NCI-H1694 treated with DMSO at 0.1 percent for 48 hours (cell line): ENCODE measurements around the gene PSMB3.
A peak's percentile ranks its signal among the peaks of the same experiment; 100 is the strongest.

Experiments
- DNase-seq: peaks from one replicate; lab custom pipeline; 2025; lab: John Stamatoyannopoulos, UW

The PSMB3 gene

DNA sequence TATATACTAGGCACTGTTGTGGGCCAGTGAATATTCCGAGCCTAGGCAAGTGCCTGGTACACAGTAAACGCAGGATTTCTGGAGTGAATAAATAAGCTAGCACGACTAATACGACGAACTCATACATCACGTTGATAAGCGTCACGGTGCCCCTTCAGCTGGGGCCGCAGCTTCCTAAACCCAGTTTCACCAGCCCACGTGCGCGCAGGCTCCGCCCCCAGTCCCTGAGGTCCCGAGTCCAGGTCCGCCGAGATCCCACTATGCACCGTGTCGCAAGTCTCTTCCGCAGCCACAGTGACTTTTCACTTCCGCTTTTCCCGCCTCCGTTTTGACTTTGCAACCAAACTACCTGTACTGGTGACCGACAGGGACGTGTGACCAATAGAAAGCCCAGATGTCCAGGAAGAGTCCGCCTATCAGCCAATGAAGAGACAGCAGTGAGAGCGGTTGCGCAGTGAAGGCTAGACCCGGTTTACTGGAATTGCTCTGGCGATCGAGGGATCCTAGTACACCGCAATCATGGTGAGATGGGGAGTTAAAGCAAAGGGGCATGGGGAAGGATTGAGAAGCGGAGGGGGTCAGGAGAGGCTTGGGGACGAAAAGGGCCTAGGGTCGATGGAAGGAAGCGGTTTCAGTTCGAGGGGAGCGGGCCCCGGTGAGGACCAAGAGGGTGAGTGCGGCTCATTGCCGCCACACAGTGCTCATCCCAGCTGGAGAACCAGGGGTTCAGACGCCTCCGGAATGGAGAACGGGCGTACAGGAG, at the start of gene PSMB3:
Gene PSMB3 (plus strand): TSS at position 434 of the 763 bp plus-strand sequence. CDS start 86 bp downstream, at position 520.
- DNase-seq, result peak; percentile 100

DNA sequence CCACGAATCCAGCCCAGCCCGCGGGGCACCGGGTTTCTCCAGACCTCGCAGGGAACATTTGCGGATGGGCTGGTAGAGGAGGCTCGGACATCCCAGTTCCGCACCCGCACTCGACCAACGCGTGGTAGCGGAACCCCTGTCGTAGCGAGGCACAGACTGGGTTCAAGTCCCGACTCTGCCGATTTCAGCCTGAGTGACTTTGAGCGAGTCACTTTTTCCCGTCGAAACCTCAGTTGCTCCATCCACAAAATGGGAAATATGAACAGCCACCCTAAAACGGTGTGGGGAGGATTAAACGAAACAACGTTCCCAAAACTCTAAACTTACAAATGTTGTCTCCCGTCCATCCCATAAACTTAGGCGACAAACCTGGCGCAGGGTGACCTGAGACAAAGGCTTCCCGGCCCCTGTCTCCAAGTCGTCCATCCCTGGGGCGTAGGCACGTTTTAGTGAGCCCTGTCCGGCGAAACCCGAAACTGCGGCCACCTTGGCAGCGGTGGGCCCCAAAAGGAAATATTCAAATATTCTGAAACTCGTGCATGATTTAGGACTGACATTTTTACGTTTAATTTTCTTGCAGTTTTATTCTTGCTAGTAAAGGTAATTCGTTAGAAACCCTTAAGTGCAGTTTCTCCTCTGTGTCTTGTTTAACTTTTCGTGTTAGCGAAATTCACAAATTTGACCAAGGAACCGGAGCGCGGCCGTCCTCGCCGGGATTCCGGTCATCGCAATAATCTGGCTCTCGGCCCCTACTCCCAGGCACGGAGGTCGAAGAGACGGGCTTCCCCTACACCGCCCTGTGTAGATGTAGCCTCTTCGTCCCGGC, 49.4 kb upstream of the PSMB3 start:
- peak; percentile 25 for DNase-seq

- peak; percentile 23 for DNase-seq
Measured at GRCh38 chr17:38703742-38704605, 48.6 kb upstream of the PSMB3 start.

DNA sequence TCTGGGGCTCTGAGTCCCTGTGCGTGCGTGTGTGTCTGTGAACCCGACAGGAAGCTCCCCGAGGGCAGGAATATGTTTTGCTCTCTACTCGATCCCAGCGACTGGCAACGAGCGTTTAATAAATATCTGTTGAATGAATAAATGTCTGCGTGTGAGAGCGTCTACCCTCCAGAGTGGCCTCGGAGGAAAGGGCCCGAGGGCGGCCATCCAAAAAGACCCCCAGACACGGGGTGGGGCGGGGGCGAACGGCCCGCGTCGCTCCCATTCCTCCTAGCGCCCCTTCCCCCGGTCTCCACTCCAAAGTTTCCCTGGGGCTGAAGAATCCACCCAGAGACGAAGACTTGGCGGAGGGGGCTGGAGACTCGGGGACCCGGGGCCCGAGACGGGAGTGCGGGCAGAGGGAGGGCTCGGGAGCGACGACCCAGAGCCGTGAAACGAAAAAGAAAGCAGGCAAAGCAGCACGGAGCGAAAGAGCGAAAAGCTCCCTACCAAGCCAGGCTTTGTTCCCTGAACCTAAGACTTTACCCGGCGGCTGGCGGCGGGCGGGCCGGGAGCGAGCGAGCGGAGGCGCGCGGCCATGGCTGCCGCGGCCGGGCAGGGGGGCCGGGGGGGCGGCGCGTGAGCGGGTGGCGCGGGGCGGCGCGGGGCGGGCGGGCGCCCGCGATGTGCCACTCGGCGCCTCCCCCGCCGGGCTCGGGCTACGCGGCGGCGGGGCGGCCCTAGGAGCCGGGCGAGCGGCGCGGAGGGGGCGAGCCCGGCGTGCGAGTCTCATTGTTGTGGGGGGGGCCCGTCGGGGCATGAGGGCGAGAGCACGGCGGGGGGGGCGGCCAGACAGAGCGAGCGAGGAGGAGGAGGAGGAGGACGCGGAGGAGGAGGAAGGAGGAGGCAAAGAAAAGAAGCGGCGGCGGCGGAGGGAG, 47.7 kb upstream of the PSMB3 start, which contains the start of gene MLLT6:
Gene MLLT6 (plus strand): TSS at position 668 of the 917 bp plus-strand sequence. CDS start 360 bp downstream, outside the sequence.
- peak; percentile 75 for DNase-seq

- DNase-seq, result no peak
Measured at GRCh38 chr17:38705523-38705802, 47.1 kb upstream of the PSMB3 start.

DNA sequence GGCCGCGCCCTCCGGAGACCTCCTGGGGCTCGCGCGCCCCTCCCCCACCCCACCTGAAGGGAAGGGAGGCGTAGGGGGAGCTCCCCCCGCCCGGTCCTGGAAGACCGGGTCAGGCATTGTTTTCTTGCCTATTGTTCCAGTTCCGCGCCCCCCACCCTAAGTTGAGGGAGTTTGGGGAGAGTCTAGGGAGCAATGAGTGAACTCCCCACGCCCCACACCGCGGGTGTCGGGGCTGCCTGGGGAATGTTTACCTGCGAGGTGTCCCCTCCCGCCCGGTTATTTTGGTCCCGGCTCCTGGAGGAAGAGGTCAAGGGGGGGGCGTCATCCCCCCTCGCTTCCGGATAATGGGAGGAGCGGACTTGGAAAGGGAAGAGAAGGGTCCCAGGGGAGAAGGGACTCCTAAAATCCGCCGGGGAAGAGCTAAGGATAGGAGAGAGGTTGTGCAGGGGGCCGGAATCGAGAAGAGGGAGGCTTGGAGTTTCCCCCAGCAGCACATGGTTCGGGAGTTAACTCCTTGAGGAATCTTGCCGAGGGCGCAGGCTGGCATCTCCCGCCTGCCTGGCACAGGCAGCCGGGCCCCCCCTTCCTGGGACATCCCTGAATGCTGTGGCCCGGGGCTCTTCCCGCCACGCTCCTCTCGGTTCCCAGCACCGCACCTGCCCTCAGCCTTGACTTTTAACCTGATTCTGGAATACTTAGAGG, 46.6 kb upstream of the PSMB3 start:
- no peak for DNase-seq

DNA sequence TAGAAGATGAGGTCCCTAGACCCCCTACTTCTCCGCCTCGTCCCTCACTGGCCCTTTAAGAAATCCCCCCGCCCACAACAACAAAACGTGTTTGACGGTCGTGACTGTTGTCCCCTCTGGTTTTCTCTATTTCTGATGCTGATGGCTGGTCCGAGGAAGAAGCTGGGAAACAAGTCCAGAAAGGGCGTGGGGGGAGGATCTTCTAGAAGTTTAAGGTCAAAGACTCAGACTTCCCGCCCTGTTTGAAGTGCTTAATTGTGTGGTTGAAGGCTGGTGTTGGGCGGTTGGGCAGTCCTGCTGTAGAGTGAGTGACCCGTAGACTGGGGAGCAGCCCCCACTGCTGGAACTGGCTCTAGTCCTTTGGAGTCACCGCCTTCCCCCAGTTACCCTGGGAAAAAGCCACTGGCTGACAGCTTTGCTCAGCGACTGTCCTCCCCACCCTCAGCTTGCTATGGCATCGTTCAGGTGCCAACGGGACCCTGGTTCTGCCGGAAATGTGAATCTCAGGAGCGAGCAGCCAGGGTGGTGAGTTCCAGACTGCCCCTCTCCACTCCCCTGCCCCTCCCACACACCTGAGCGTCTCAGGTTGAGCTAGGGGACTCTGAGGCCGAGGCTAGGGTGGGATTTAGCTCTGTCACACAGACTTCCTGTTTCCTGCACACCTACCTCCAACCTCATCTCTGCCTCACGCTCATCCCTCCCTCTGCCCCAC, 45.9 kb upstream of the PSMB3 start:
- no peak for DNase-seq

DNA sequence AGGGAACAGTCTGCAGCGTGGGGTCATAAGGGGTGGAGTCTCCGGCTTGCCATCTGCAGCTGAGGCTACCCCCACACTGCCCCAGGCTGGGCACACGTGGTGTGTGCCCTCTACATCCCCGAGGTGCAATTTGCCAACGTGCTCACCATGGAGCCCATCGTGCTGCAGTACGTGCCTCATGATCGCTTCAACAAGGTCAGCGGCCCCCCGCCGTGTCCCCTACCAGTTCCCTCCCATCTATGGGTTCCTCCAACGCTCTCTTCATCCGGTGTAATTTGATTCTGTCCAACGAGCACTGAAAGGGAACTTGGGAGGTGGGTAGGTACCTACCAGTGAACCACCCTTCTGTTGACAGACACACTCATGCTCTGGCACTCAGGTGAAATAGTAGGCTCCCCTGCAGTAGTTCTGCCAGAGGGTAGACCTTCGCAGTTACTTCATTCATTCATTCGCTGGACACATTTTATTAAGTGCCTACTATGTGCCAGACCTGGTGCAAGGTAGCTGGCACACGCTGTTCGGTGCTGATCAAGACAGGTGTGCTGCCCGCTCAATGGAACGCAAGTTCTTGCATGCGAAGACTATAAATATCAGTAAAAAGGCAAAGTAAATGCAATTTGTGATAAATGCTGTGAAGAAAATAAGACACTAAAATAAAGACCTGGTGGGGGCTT, 44.7 kb upstream of the PSMB3 start:
- DNase-seq, result no peak

DNA sequence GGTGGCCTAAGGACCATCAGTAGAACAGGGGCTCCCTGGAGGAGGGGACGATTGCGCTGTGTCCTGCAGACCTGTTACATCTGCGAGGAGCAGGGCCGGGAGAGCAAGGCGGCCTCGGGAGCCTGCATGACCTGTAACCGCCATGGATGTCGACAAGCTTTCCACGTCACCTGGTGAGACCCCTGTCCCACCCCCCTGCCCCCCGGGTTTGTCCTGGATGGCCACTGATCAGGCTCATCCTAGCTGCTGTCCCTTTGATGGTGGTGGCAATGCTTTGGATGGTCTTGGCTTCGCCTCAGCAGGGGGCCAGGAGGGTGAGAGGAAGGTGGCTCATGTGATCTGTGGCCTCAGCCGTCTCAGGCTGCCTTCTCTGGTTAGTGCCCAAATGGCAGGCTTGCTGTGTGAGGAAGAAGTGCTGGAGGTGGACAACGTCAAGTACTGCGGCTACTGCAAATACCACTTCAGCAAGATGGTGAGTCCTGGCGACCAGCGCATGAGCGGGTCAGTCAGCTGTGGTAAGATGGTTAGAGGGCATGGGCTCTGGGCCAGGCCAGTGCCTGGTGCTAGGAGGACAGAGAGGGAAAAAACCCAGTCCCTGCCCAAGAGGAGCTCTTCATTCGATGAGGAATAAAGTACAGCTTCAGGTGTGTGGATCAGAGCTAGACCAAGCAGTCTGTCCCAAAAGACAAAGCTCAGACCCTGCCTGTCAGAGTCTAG, 43.3 kb upstream of the PSMB3 start:
- DNase-seq, result no peak

DNA sequence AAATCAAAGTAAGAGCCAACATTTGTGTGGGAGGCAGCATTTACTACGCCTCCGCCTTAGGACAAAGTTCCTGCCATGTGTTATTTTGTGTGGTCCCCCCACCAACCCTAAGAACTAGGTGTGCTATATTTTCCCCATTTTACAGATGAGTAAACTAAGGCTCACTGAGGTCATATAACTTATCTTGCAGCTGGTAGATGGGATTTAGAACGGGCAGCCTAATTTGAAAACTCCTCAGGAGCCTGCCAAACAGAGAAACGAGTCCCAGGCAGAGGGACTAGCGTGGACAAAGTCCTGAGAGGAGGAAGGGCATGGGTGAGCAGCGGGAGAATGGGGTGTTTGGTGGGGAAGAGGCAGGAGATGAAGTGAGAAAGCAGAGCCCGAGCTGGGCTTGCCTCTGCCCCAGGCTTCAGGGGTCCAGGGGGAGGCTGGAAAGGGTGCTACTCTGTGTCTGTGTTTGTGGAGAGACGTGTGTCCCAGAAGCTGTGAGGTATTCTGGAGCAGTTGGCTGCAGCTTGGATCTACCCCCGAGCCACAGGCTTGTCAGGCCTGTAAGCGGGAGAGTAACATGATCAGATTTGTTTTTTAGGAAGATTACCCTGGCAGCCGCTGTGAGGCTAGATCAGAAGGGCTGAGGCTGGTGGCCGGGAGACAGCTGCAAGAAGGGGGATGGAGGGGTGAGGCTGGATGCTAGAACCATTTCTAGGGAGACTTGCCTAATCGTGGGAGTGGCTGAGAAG, 42.5 kb upstream of the PSMB3 start:
- DNase-seq, result no peak

DNA sequence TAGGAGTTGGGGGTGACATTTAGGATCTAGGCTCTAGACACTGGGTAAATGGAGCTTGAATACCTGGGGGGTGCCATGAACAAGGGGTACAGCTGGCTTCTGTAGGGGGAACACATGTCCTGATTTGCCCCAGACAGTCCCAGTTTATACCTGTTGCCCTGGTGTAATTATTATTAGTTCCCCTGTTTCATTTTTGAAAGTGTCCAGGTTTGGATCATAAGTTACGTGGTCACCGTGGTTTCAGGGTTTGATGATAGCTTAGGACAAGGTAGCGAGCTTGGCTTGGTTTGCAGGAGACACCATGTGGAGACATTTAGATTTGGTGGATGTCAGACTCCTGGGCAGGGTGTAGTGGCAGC, 42.0 kb upstream of the PSMB3 start:
- no peak for DNase-seq

- no peak for DNase-seq
Measured at GRCh38 chr17:38710985-38711384, 41.6 kb upstream of the PSMB3 start.

DNA sequence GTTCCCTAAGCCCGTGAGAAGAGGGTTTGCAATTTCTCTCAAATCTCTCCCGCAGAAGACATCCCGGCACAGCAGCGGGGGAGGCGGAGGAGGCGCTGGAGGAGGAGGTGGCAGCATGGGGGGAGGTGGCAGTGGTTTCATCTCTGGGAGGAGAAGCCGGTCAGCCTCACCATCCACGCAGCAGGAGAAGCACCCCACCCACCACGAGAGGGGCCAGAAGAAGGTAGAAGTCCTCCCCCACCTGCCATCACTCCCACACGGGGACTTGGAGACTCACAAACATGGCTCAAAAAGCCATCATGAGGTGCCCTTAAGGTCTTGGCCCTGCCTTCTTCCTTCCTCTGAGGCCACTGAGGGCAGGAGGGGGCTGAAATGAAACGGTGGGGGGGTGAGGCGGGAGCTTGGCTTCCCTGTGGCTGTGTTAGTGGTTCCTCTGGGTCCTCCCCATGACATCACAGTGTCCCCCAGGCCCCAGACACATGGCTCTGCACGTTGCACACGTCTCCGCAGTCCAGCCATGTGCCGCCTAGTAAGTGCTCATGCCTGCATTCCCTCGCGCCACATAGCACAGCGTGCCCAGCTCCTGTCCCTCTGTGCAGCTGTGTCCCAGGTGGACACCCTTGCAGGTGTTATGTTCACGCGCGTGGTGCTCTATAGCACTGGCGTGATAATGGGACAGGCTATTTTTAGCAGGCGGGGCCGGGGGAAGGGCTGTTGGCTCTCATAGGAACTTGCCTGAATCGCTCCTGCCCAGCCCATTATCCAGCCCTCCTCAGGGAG, 40.6 kb upstream of the PSMB3 start:
- no peak for DNase-seq

GRCh38 chr17:38712593-38712992, 39.9 kb upstream of the PSMB3 start:
- DNase-seq, result no peak

DNA sequence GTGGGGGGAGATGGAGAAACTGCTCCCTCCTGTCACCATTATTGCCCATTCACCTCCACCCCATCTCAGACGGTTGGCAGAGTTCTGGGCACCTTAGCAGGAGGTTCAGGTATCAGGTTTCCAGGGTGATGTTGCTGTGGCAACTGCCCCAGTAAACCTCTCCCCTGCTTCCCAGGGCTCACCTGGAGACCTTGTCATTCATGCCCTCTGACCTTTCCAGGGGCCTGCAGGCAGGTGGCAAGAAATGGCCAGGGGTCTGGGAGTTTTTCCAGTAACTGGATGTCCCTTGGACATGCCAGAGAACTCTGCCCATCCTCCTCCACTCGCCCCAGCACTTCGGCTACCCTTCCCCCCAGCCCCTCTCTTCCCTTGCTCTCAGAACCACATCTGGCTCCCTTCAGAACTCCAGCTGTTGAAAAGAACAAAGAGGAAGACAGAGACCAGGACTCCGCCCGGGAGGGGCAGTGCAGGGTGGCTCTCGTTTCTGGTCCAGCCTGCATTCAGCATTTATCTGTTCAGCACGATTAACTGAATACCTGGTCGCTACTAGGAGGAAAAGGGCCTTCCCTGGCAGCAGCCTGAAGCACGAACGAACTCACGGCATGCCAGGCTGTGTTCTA, 39.0 kb upstream of the PSMB3 start:
- DNase-seq, result no peak

DNA sequence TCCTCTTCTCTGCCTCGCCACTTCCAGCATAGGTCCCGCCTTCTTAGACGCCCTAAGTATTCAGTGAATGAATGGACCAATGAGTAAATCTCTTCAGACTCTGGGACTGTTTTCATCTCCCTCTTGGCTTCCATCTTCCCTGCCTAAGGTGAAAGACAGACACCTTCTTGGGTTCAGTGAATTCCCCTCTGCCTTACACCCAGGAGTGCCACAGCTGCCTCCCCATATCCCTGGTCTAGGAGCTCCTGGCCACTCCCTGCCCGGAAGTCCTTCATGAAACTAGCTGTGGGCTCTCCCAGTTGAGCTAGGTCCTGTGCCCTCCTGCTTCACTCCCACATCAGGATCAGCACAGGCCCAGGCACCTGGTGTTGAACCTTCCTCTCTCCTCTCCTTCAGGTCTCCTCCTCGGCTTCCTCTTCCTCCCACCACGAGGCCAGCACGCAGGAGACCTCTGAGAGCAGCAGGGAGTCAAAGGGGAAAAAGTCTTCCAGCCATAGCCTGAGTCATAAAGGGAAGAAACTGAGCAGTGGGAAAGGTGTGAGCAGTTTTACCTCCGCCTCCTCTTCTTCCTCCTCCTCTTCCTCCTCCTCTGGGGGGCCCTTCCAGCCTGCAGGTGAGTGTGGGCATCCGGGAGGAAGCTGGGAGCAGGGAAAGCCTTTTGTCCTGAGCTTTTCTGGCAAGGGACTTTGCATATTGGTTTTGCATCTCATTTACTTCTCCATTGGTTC, 37.2 kb upstream of the PSMB3 start:
- DNase-seq, result no peak
